Stimulated activated memory B cell treated with anti-CD40 and anti-IgM and Interleukin-4, amounts not matched to agents 10 μg/mL and 1 μg/mL and 100 μg/mL, for 72 hours (primary cell): ENCODE results near the gene MAPK10.
"Not testable (repeated sequence)": the region's sequence is repeated elsewhere in the genome, so short reads cannot be mapped to it uniquely, and the experiment has no call there.

Source experiments
- ATAC-seq: fragments of 150-1000 bp; cut with Tn5 transposase; 2 replicates; pipeline ENCODE4 v1.10.0; 2021
- H3K27ac Mint-ChIP-seq: one replicate; pipeline ENCODE4 v1.8.0; 2022; ENCODE audit warnings: mild to moderate bottlenecking, mixed read lengths
- H3K27me3 Mint-ChIP-seq: one replicate; pipeline ENCODE4 v1.8.0; 2022; ENCODE audit warnings: mixed read lengths
- H3K36me3 Mint-ChIP-seq: one replicate; pipeline ENCODE4 v1.8.0; 2022; ENCODE audit warnings: mixed read lengths
- H3K4me1 Mint-ChIP-seq: one replicate; pipeline ENCODE4 v1.8.0; 2022; ENCODE audit warnings: mixed read lengths
- H3K4me3 Mint-ChIP-seq: one replicate; pipeline ENCODE4 v1.8.0; 2022; ENCODE audit warnings: mild to moderate bottlenecking, moderate library complexity, mixed read lengths
- H3K9me3 Mint-ChIP-seq: one replicate; pipeline ENCODE4 v1.8.0; 2022; ENCODE audit warnings: mixed read lengths

MAPK10 gene

DNA sequence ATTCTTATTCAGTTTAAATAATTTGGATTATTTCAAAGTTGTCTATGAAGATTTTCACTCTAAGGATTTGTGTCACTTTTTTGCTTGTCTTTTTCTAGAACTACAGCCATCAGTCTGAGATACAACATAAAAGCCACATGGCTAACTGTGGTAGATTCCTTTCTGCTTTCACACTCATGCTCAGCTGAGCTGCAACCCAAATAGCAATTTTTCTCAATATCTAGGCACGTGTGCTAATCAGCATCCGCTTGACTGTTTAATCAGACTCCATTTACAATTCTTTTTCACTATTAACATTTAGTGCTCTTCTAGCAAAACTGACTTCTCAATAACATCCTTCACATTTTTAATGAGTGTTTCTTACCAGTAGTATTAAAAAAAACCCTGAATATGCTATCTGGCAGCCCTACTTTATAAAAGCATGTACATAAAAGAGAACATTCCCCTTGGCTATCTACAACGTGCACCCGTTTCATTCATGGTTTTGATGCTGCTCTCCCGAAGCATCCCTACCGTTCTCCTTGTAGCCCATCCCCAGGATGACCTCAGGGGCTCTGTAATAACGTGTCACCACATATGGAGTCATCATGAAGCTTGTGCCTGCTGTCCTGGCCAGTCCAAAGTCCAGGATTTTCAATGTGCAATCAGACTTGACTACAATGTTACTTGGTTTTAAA, 259.2 kb downstream of the MAPK10 start:
- no peaks in the 10 kb centered on the region for H3K9me3 Mint-ChIP-seq
- ATAC-seq, result no peak
- no peak overlapping the region for H3K4me3 Mint-ChIP-seq
- H3K4me1 Mint-ChIP-seq, result no peaks in the 10 kb centered on the region
- H3K27me3 Mint-ChIP-seq, result no peaks in the 10 kb centered on the region
- H3K27ac Mint-ChIP-seq, result no peak overlapping the region
- H3K36me3 Mint-ChIP-seq, result no peaks in the 10 kb centered on the region

DNA sequence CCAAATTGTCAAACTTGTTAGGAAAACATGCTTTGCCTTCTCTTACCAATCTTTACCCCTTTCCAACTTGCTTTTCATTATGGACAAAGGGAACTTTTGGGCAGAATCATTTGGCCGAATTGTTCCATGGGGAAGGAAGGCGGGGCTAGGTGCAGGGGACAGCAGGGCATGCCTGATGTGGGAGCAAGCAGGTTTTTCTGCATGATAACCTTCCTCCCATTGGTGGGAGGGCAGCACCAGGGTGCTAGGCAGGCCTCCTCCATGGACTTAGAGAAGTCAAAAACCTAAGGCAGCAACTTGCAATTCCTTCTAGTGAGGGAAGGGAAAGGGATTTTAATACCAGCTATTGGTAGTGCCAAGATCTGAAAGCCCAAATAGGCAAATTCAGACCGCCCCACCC, 260.5 kb downstream of the MAPK10 start:
- ATAC-seq, result no peak
- Mint-ChIP-seq H3K36me3 (no peaks in the 10 kb centered on the region), H3K27ac (no peak overlapping the region), H3K27me3 (no peaks in the 10 kb centered on the region), H3K4me3 (no peak overlapping the region), H3K9me3 (no peaks in the 10 kb centered on the region), H3K4me1 (no peaks in the 10 kb centered on the region)

GRCh38 chr4:86098691-86099090, 261.2 kb downstream of the MAPK10 start:
- H3K9me3 Mint-ChIP-seq, result no peaks in the 10 kb centered on the region
- no peak overlapping the region for H3K4me3 Mint-ChIP-seq
- ATAC-seq, result no peak
- no peaks in the 10 kb centered on the region for H3K4me1 Mint-ChIP-seq
- no peaks in the 10 kb centered on the region for H3K36me3 Mint-ChIP-seq
- H3K27me3 Mint-ChIP-seq, result no peaks in the 10 kb centered on the region
- H3K27ac Mint-ChIP-seq, result no peak overlapping the region

DNA sequence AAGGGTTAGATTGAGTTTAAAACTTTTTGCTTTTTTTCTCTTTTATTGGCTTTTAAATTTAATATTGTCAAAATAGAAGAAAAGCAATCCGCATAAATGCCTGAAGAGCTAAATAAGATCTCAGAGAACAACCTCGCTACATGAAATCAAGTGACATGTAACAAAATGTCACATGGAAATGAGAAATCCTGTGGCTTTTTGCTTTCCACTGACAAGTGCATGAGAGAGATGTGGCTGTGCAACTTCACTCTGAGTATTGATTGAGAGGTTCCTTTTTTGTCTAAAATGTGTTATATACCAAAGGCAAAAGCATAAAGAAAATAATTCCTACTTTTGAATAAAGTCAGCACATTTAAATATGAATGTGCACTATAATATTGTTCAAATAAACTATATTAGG, 263.5 kb downstream of the MAPK10 start:
- no peak overlapping the region for H3K27ac Mint-ChIP-seq
- no peaks in the 10 kb centered on the region for H3K36me3 Mint-ChIP-seq
- no peak for ATAC-seq
- no peaks in the 10 kb centered on the region for H3K4me1 Mint-ChIP-seq
- H3K9me3 Mint-ChIP-seq, result no peaks in the 10 kb centered on the region
- no peak overlapping the region for H3K4me3 Mint-ChIP-seq
- H3K27me3 Mint-ChIP-seq, result no peaks in the 10 kb centered on the region

GRCh38 chr4:86092684-86093083, 267.2 kb downstream of the MAPK10 start:
- Mint-ChIP-seq H3K27me3 (no peaks in the 10 kb centered on the region), H3K4me1 (peaks cover 5% of the 10 kb centered on the region), H3K36me3 (no peaks in the 10 kb centered on the region), H3K27ac (no peak overlapping the region), H3K9me3 (no peaks in the 10 kb centered on the region), H3K4me3 (no peak overlapping the region)
- ATAC-seq, result no peak

- Mint-ChIP-seq H3K27me3 (no peaks in the 10 kb centered on the region), H3K36me3 (no peaks in the 10 kb centered on the region), H3K4me1 (peaks cover 5% of the 10 kb centered on the region), H3K27ac (no peak overlapping the region), H3K4me3 (no peak overlapping the region), H3K9me3 (no peaks in the 10 kb centered on the region)
- no peak for ATAC-seq
Observed at GRCh38 chr4:86091201-86091600, 268.7 kb downstream of the MAPK10 start.

DNA sequence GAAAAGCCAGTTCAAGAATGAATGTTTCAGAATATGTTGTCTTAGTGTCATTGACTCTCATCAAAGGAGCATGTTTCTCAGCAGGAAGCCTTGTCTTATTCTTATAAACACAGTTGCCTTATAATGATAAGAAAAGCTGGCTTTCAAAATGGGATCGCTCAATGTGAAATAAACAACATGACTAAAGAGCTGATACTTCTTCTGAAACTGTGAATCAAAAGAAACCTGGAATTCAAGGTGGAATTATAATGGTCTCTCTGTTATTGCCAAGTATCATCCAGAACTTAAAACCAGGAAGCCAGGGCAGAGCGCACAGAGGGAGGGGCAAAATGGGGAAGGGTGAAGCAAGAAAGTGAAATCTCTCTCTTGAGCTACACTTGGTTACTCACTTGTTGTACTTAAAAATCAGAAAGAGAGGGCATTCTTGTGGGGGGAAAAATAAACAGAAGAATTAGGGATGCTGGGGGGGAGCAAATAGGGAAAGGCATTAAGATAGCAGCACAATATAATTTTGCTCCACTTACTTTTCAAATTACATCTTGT, 270.0 kb downstream of the MAPK10 start:
- Mint-ChIP-seq H3K9me3 (no peaks in the 10 kb centered on the region), H3K4me3 (no peak overlapping the region), H3K27me3 (peaks cover 12% of the 10 kb centered on the region), H3K4me1 (peaks cover 5% of the 10 kb centered on the region), H3K36me3 (no peaks in the 10 kb centered on the region), H3K27ac (no peak overlapping the region)
- ATAC-seq, result no peak

GRCh38 chr4:86089053-86089452, 270.8 kb downstream of the MAPK10 start:
- H3K27ac Mint-ChIP-seq, result no peak overlapping the region
- no peak overlapping the region for H3K4me3 Mint-ChIP-seq
- H3K9me3 Mint-ChIP-seq, result no peaks in the 10 kb centered on the region
- no peaks in the 10 kb centered on the region for H3K36me3 Mint-ChIP-seq
- no peak for ATAC-seq
- H3K27me3 Mint-ChIP-seq, result peaks cover 12% of the 10 kb centered on the region
- H3K4me1 Mint-ChIP-seq, result peaks cover 5% of the 10 kb centered on the region

DNA sequence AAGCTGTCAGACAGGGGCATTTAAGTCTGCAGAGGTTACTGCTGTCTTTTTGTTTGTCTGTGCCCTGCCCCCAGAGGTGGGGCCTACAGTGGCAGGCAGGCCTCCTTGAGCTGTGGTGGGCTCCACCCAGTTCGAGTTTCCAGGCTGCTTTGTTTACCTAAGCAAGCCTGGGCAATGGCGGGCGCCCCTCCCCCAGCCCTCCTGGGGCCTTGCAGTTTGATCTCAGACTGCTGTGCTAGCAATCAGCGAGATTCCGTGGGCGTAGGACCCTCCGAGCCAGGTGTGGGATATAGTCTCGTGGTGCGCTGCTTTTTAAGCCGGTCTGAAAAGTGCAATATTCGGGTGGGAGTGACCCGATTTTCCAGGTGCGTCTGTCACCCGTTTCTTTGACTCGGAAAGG, 284.1 kb downstream of the MAPK10 start:
- not testable (repeated sequence) for H3K4me3 Mint-ChIP-seq, ATAC-seq, H3K27ac Mint-ChIP-seq, H3K36me3 Mint-ChIP-seq, H3K4me1 Mint-ChIP-seq, H3K27me3 Mint-ChIP-seq, H3K9me3 Mint-ChIP-seq

DNA sequence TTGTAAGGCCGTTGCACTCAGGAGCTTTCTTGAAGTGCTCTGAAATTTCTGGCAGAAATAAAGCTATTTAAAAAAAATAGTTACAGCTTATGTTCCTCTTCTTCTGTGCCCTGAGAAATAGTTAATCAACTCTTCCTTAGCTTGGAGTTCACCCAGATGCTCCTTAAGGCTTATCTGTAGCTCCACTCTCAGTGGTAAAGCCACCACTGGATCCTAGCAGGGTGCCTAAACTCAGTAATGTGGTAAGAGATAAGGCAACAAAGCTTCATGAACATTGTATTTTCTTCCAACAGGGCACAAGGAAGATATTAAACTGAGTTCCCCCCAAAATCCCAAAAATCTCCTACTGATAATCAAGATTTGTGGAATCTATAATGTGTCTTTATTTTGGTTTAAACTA, 299.5 kb downstream of the MAPK10 start:
- H3K27ac Mint-ChIP-seq, result no peak overlapping the region
- no peak overlapping the region for H3K4me3 Mint-ChIP-seq
- no peaks in the 10 kb centered on the region for H3K9me3 Mint-ChIP-seq
- ATAC-seq, result no peak
- H3K27me3 Mint-ChIP-seq, result peaks cover 9% of the 10 kb centered on the region
- H3K36me3 Mint-ChIP-seq, result no peaks in the 10 kb centered on the region
- no peaks in the 10 kb centered on the region for H3K4me1 Mint-ChIP-seq

- Mint-ChIP-seq H3K27me3 (peaks cover 9% of the 10 kb centered on the region), H3K4me3 (no peak overlapping the region), H3K36me3 (no peaks in the 10 kb centered on the region), H3K9me3 (no peaks in the 10 kb centered on the region), H3K4me1 (no peaks in the 10 kb centered on the region), H3K27ac (no peak overlapping the region)
- ATAC-seq, result no peak
Observed at GRCh38 chr4:86058621-86059020, 301.2 kb downstream of the MAPK10 start.

DNA sequence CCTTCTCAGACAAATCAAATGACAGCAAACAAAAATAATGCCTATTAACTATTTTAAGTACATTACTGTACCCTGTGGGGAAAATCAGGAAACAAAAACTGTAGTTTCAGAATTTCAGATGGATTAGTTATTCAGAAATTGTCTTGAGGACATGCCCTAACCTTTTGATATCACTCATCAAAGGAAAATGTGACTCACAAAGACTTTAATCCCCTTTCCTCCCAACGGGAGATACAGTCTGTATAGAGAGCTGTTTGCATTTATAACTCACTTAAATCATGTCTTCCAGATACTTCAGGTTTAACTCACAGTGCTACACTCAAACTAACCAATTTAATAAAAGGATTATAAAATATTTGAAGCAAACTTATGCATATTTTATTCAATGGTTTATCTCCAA, 304.0 kb downstream of the MAPK10 start:
- Mint-ChIP-seq H3K27me3 (peaks cover 9% of the 10 kb centered on the region), H3K36me3 (no peaks in the 10 kb centered on the region), H3K9me3 (no peaks in the 10 kb centered on the region), H3K4me3 (no peak overlapping the region), H3K27ac (no peak overlapping the region), H3K4me1 (no peaks in the 10 kb centered on the region)
- ATAC-seq, result peak; percentile 24

- no peak for ATAC-seq
- H3K36me3 Mint-ChIP-seq, result no peaks in the 10 kb centered on the region
- no peaks in the 10 kb centered on the region for H3K9me3 Mint-ChIP-seq
- H3K27ac Mint-ChIP-seq, result no peak overlapping the region
- H3K4me1 Mint-ChIP-seq, result no peaks in the 10 kb centered on the region
- H3K4me3 Mint-ChIP-seq, result no peak overlapping the region
- peaks cover 2% of the 10 kb centered on the region for H3K27me3 Mint-ChIP-seq
Observed at GRCh38 chr4:86054286-86055032, 305.4 kb downstream of the MAPK10 start.

GRCh38 chr4:86050496-86050895, 309.4 kb downstream of the MAPK10 start:
- no peaks in the 10 kb centered on the region for H3K4me1 Mint-ChIP-seq
- no peaks in the 10 kb centered on the region for H3K27me3 Mint-ChIP-seq
- H3K9me3 Mint-ChIP-seq, result no peaks in the 10 kb centered on the region
- no peak overlapping the region for H3K4me3 Mint-ChIP-seq
- no peak for ATAC-seq
- no peak overlapping the region for H3K27ac Mint-ChIP-seq
- no peaks in the 10 kb centered on the region for H3K36me3 Mint-ChIP-seq

GRCh38 chr4:86048426-86048825, 311.4 kb downstream of the MAPK10 start:
- Mint-ChIP-seq H3K4me3 (no peak overlapping the region), H3K9me3 (no peaks in the 10 kb centered on the region), H3K4me1 (no peaks in the 10 kb centered on the region)

GRCh38 chr4:86044593-86044985, 315.3 kb downstream of the MAPK10 start:
- no peak overlapping the region for H3K4me3 Mint-ChIP-seq
- H3K9me3 Mint-ChIP-seq, result no peaks in the 10 kb centered on the region
- no peak overlapping the region for H3K27ac Mint-ChIP-seq
- H3K4me1 Mint-ChIP-seq, result no peaks in the 10 kb centered on the region
- no peaks in the 10 kb centered on the region for H3K36me3 Mint-ChIP-seq
- no peaks in the 10 kb centered on the region for H3K27me3 Mint-ChIP-seq
- no peak for ATAC-seq

More at GRCh38 chr4:86048426-86048825, 311.4 kb downstream of the MAPK10 start:
- H3K27ac Mint-ChIP-seq, result no peak overlapping the region
- H3K27me3 Mint-ChIP-seq, result no peaks in the 10 kb centered on the region
- no peak for ATAC-seq
- no peaks in the 10 kb centered on the region for H3K36me3 Mint-ChIP-seq
